HG03066 (cell line): ENCODE data around the gene LAGE3.

Source experiments
- ATAC-seq: cut with Tn5 transposase; IDR thresholded peaks from one replicate; pipeline ENCODE4 v1.9.1; 2021; ENCODE audit warnings: low read depth; ENCODE audit not compliant: unreplicated experiment

LAGE3 gene

DNA sequence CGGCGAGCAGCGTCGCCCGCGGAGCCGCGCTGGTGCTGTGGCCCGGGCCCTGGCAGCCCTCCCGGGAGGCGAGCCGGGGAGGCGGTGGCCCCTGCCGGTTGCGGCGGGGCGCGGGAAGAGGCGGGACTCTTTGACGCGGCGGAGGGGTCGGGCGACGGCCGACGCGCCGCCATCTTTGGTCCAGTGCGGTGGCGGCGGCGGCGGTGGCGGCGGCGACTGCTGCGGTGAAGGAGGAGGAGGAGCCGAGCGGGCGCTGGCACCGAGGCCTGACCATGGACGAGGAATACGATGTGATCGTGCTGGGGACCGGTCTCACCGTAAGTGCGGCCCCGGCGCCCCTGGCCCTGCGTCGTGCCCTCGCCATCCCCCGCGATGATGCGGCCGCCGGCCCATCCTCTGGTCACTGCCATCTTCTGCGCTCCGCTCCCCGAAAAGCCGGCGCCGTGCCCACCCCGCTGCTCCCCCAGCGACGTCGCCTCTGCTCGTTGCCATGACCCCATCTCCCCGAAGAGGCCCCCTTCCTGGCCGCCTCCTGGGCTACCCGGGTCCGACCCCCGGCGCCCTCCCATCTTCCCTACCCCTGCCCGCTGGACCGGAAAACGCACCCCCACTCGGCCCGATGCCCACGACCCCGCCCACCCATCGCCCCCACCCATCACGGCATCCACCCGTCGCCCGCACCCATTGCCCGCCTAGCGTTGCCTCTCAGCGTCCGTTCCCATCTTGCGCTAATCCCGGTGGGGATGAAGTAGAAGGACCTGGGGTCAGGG lies 41.9 kb downstream of the LAGE3 start, which contains the start of gene GDI1:
Gene GDI1 (plus strand): TSS at position 172 of the 770 bp plus-strand sequence. CDS start 101 bp downstream, at position 273.
- no peak for ATAC-seq

DNA sequence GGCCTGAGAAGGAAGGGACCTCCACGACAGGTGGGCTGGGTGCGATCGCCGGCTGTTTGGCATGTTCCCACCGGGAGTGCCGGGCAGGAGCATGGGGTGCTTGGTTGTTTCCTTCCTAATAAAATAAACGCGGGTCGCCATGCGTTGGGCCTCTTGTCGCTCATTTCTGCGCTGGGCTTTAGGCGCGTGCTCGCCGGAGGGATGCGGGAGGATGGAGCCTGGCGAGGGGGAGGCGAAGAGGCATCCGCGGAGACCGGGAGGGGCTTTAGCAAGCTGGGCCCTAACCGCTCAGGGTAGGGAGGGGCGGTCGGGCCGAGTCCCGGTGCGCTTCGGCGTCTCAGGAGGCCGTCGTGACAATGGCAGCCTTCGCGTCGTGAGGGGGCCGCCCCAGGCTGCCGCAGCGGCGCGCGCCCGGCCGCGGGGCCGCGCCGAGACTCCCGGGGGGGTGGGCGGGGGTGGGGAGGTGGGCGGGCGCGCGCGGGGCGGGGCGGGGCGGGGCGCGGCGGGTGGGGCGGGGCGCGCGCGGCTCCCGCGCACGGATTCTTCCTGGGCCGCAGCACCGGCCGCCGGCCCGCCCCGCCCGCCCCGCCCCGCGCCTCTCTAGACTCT lies 42.6 kb downstream of the LAGE3 start:
- ATAC-seq: no peak

GRCh38 chrX:154435171-154435733 lies 43.8 kb downstream of the LAGE3 start:
- no peak for ATAC-seq

- ATAC-seq: no peak
Observed at GRCh38 chrX:154434394-154435168, 44.5 kb downstream of the LAGE3 start.

GRCh38 chrX:154433605-154434004 lies 45.5 kb downstream of the LAGE3 start:
- no peak for ATAC-seq

DNA sequence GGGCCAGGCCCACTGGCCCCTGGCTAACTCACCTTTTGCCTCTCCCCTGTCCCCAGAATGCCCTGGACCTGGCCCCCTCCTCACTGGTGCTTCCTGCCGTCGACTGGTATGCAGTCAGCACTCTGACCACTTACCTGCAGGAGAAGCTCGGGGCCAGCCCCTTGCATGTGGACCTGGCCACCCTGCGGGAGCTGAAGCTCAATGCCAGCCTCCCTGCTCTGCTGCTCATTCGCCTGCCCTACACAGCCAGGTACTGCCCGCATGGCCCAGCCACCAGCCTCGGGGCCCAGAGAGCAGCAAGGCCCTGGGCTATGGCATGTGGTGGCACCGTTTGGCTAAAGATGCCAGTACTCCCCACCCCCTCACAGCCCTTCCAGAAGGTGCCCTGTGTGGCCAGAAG lies 46.9 kb downstream of the LAGE3 start:
- ATAC-seq: no peak

DNA sequence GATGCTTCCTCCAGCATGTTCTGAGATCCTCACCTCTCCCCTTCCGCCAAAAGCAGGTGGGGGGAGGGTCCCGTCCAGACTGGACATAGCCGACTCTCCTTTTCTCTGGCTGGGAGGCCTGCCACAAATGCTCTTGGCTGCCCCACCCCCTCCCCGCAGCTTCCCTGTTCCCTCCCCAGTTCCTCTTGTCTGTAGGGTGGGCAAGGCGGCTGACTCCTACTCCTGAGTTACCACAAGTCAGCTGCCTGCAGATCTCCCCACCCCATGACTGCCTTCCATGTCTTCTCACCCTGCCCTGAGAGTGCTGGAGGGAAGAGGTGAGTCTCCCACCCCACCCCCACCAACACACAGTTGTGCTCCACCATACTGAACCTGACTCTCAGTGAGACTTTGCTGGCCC lies 47.7 kb downstream of the LAGE3 start:
- no peak for ATAC-seq

GRCh38 chrX:154430916-154431315 lies 48.2 kb downstream of the LAGE3 start:
- no peak for ATAC-seq

DNA sequence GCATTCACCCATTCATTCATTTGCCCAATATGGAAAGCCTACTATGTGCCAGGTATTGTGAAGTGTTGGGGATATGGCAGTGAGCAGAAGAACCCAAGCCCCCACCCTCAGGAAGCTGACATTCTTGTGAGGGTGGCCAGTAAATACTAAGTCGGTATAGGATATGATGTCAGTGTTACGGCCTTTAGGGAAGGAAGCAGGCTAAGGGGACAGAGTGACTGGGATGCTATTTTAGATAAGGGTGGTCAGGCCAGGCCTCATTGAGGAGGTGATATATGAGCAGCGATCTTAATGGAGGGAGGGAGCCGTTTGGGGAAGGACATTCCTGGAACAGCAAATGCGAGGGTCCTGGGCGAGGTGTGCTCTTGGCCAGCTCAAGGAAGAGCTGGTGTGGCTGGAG lies 48.6 kb downstream of the LAGE3 start:
- ATAC-seq: no peak

DNA sequence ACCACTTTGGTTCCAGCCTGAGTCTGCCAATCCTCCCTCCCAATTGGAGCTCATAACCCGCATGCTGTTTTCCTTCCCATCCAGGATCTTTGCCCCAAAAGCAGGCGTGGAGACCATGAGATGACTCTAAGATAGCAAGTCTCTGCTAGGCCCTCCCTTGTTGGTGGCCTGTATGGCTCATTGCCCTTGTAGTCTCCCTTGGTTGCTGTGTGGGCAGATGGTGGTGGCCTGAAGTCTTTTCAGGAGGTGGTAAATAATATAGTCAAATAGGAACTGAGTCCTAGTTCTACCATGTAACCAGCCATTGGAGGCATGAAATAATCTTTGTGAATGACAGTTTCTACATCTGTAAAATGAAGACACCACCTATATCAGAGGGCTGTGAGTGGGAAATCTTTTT lies 49.4 kb downstream of the LAGE3 start:
- ATAC-seq: no peak

DNA sequence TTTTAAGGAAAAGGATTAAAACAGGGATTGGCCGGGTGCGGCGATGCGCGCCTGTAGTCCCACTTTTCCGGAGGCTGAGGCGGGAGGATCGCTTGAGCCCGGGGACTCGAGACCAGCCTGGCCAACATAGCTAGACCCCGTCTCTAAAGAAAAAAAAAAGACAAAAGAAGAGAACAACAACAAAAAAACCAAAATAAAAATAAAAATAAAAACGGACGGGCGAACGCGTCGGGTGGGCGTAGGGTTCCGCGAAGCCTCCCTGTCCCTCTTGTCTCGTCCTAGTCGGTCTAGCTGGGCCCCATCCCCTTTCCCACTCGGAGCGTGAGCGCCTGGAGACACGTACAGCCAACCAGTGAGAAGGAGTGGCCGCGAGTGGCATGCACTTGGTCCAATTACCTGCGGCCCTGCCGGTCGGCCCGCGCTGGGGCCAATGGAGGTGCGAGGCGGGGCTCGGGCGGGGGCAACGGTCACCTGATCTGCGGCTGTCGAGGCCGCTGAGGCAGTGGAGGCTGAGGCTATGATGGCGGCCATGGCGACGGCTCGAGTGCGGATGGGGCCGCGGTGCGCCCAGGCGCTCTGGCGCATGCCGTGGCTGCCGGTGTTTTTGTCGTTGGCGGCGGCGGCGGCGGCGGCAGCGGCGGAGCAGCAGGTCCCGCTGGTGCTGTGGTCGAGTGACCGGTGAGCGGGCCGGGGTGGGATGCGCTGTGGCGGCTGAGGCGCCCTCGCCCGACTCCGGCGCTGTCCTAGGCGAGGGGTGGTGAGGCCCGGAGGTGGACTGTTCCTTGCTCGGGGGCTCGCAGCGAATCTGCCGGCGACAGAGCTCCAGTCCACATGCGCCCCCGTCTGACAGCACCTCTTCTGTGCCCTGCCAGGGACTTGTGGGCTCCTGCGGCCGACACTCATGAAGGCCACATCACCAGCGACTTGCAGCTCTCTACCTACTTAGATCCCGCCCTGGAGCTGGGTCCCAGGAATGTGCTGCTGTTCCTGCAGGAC lies 50.6 kb downstream of the LAGE3 start, which contains the start of gene ATP6AP1:
Gene ATP6AP1 (plus strand): TSS at position 502 of the 996 bp plus-strand sequence. CDS start 16 bp downstream, at position 518.
- peak; percentile 99 for ATAC-seq
